Activated naive CD4-positive, alpha-beta T cell treated with anti-CD3 and anti-CD28 coated beads for 36 hours (primary cell): ENCODE data around the gene COX6B1. TPM values are rescaled to one million over a fixed set of nuclear protein-coding genes. Genes with fewer than 3 reads are reported as not detected.
A peak's percentile ranks its signal among the peaks of the same experiment; 100 is the strongest.

Experiments used
- CTCF ChIA-PET: fragments of 350-600 bp; sonication (Branson Sonifier 250); formaldehyde crosslinking; loops from one replicate; lab custom pipeline; 2021; ENCODE audit warnings: antibody characterized with exemption; lab: Charles Lee
- DNase-seq: peaks from one replicate; pipeline ENCODE4 v3.0.0-alpha.2; 2020
- H3K27ac Mint-ChIP-seq: one replicate; pipeline ENCODE4 v1.8.0; 2021; ENCODE audit warnings: mild to moderate bottlenecking, mixed read lengths
- H3K27me3 Mint-ChIP-seq: one replicate; pipeline ENCODE4 v1.8.0; 2021; ENCODE audit warnings: low read depth, mixed read lengths
- H3K36me3 Mint-ChIP-seq: one replicate; pipeline ENCODE4 v1.8.0; 2021; ENCODE audit warnings: low read depth, mixed read lengths
- H3K4me1 Mint-ChIP-seq: one replicate; pipeline ENCODE4 v1.8.0; 2021; ENCODE audit warnings: low read depth, mixed read lengths
- H3K4me3 Mint-ChIP-seq: one replicate; pipeline ENCODE4 v1.8.0; 2021; ENCODE audit warnings: mild to moderate bottlenecking, moderate library complexity, mixed read lengths
- H3K9me3 Mint-ChIP-seq: one replicate; pipeline ENCODE4 v1.8.0; 2021; ENCODE audit warnings: mixed read lengths
- intact Hi-C: fragments of 100-400 bp; cut with micrococcal nuclease; formaldehyde crosslinking; loops from one replicate; pipeline ENCODE4 v1.15.1; 2023
- total RNA-seq, 2 experiments: library from RNA; stranded (reverse); gene quantifications; one replicate each; pipeline ENCODE4 v1.2.3, GENCODE V29; 2021

Gene COX6B1
- total RNA-seq, 2 experiments from 2014 or later, result 499 to 512 TPM

GRCh38 chr19:35702223-35703012, 54.3 kb downstream of the COX6B1 start:
- CTCF ChIA-PET, result interaction anchor here (0.7 to 4.3 kb wide), 4 partner anchors 9 to 117 kb away, joined by 3 to 43 read pairs (median 4); no protein-coding TSS in a partner anchor
- H3K27ac Mint-ChIP-seq, result peak overlapping the region; percentile 95
- peak; percentile 98 for DNase-seq
- peak overlapping the region; percentile 92 for H3K4me3 Mint-ChIP-seq
- intact Hi-C loops, result loop anchor here (1.0 to 2.0 kb wide), 3 partner anchors 11 to 42 kb away; partner anchors contain the start of genes PSENEN and U2AF1L4
- H3K36me3 Mint-ChIP-seq, result peaks cover 2% of the 10 kb centered on the region
- H3K27me3 Mint-ChIP-seq, result no peaks in the 10 kb centered on the region
- no peaks in the 10 kb centered on the region for H3K9me3 Mint-ChIP-seq
- H3K4me1 Mint-ChIP-seq, result peaks cover 10% of the 10 kb centered on the region

GRCh38 chr19:35703343-35703742, 55.2 kb downstream of the COX6B1 start:
- Mint-ChIP-seq H3K36me3 (peaks cover 2% of the 10 kb centered on the region), H3K4me1 (peaks cover 7% of the 10 kb centered on the region), H3K27me3 (no peaks in the 10 kb centered on the region), H3K9me3 (no peaks in the 10 kb centered on the region), H3K4me3 (no peak overlapping the region), H3K27ac (no peak overlapping the region)
- CTCF ChIA-PET, result interaction anchor here (1.7 to 4.3 kb wide), 3 partner anchors 10 to 116 kb away, joined by 4 to 43 read pairs (median 5); no protein-coding TSS in a partner anchor
- intact Hi-C loops, result loop anchor here (2.0 kb wide), 1 partner anchor 41 kb away; the partner anchor contains the start of genes PSENEN and U2AF1L4
- no peak for DNase-seq

GRCh38 chr19:35704218-35704617, 56.1 kb downstream of the COX6B1 start, which contains the start of gene ZBTB32:
Gene ZBTB32 (plus strand): TSS chr19:35704558. CDS start chr19:35714627, 10,069 bp downstream.
- intact Hi-C loops, result no loop called here
- Mint-ChIP-seq H3K27me3 (no peaks in the 10 kb centered on the region), H3K9me3 (no peaks in the 10 kb centered on the region), H3K4me3 (no peak within 1 kb of the TSS), H3K36me3 (peaks cover 2% of the 10 kb centered on the region), H3K27ac (no peak within 1 kb of the TSS), H3K4me1 (peaks cover 9% of the 10 kb centered on the region)
- DNase-seq, result no peak
- CTCF ChIA-PET, result no interaction called here

Other genes with a start within 250 kb of the COX6B1 start
- not detected for gene FFAR2, start 200.1 kb upstream of the COX6B1 start, total RNA-seq
- gene KRTDAP, start 157.9 kb upstream of the COX6B1 start, total RNA-seq, result not detected
- 1 to 10 TPM in 1 of 2 experiments, under 1 TPM in 1; 0.86 to 1.7 TPM for gene DMKN, start 134.7 kb upstream of the COX6B1 start, total RNA-seq
- not detected for gene SBSN, start 120.0 kb upstream of the COX6B1 start, total RNA-seq
- gene GAPDHS, start 114.9 kb upstream of the COX6B1 start, total RNA-seq, result not detected
- 10 to 100 TPM; 63.1 to 63.4 TPM for gene TMEM147, start 102.7 kb upstream of the COX6B1 start, total RNA-seq
- not detected for gene ATP4A, start 84.7 kb upstream of the COX6B1 start, total RNA-seq
- gene PMIS2, start 62.1 kb upstream of the COX6B1 start, total RNA-seq, result not detected
- 10 to 100 TPM; 40.4 to 42.5 TPM for gene HAUS5, start 35.6 kb upstream of the COX6B1 start, total RNA-seq
- gene RBM42, start 19.3 kb upstream of the COX6B1 start, total RNA-seq, result 10 to 100 TPM; 64.2 to 66.2 TPM
- under 1 TPM; 0.52 to 0.84 TPM for gene ETV2, start 6.6 kb upstream of the COX6B1 start, total RNA-seq
- gene UPK1A, start 18.2 kb downstream of the COX6B1 start, total RNA-seq, result under 1 TPM in 1 of 2 experiments, not detected in 1; 0.21 TPM
- gene ZBTB32, start 56.2 kb downstream of the COX6B1 start, total RNA-seq, result 100 to 1,000 TPM; 174 to 181 TPM
- gene KMT2B, start 69.7 kb downstream of the COX6B1 start, total RNA-seq, result 10 to 100 TPM; 62.0 to 65.8 TPM
- 10 to 100 TPM; 51.0 to 52.8 TPM for gene IGFLR1, start 94.1 kb downstream of the COX6B1 start, total RNA-seq
- gene U2AF1L4, start 97.1 kb downstream of the COX6B1 start, total RNA-seq, result 10 to 100 TPM; 41.8 to 44.2 TPM
- gene PSENEN, start 97.3 kb downstream of the COX6B1 start, total RNA-seq, result 10 to 100 TPM; 32.4 to 37.7 TPM
- gene LIN37, start 100.3 kb downstream of the COX6B1 start, total RNA-seq, result 1 to 10 TPM; 5.7 to 9.7 TPM
- gene HSPB6, start 108.7 kb downstream of the COX6B1 start, total RNA-seq, result under 1 TPM; 0.40 to 0.55 TPM
- gene PROSER3, start 109.9 kb downstream of the COX6B1 start, total RNA-seq, result 10 to 100 TPM; 45.3 to 47.4 TPM
- 10 to 100 TPM; 49.5 to 61.6 TPM for gene ARHGAP33, start 127.2 kb downstream of the COX6B1 start, total RNA-seq
- not detected for gene PRODH2, start 164.5 kb downstream of the COX6B1 start, total RNA-seq
- gene NPHS1, start 204.2 kb downstream of the COX6B1 start, total RNA-seq, result under 1 TPM in 1 of 2 experiments, not detected in 1; 0.05 TPM
- 1 to 10 TPM; 1.0 to 1.1 TPM for gene KIRREL2, start 208.6 kb downstream of the COX6B1 start, total RNA-seq
- 1 to 10 TPM in 1 of 2 experiments, under 1 TPM in 1; 0.79 to 1.2 TPM for gene APLP1, start 220.3 kb downstream of the COX6B1 start, total RNA-seq